ENCODE results near the gene POLN.
"Not testable (repeated sequence)": the region's sequence is repeated elsewhere in the genome, so short reads cannot be mapped to it uniquely, and the experiment has no call there.

POLN gene

GRCh38 chr4:2276581-2277325 is 34.8 kb upstream of the POLN start:
- no peak for TF ChIP-seq EZH2 (IDR thresholded peaks at IDR 0.05; ENCODE audit: borderline replicate concordance, low read length)
- no peak for TF ChIP-seq CTCF (IDR thresholded peaks at IDR 0.05; ENCODE audit: low read length)
- H3F3A ChIP-seq (ENCODE audit: insufficient read depth, low read length) = no peaks in the 10 kb centered on the region
- no peak overlapping the region for H3K4me2 ChIP-seq (ENCODE audit: low read length)
- H2AFZ ChIP-seq (ENCODE audit: low read length) = no peak overlapping the region
- no peaks in the 10 kb centered on the region for H3K36me3 ChIP-seq (ENCODE audit: insufficient read depth, low read length)
- peaks cover 5% of the 10 kb centered on the region for H3K4me1 ChIP-seq (ENCODE audit: insufficient read depth, low read length, severe bottlenecking)
- no peak overlapping the region for H3K9ac ChIP-seq (ENCODE audit: low read length)
- H3K79me2 ChIP-seq (ENCODE audit: insufficient read depth, low read length) = no peaks in the 10 kb centered on the region
- no peaks in the 10 kb centered on the region for H4K20me1 ChIP-seq (ENCODE audit: insufficient read depth, low read length)
- no peaks in the 10 kb centered on the region for H3K9me3 ChIP-seq (ENCODE audit: low read length)
- no peak overlapping the region for H3K4me3 ChIP-seq (ENCODE audit: low read depth, low read length, poor library complexity, severe bottlenecking)
- no peaks in the 10 kb centered on the region for H3K27me3 ChIP-seq (ENCODE audit: insufficient read depth, low read length)
- H3K9me2 ChIP-seq (ENCODE audit: low read depth, low read length) = no peaks in the 10 kb centered on the region
- H3K27ac ChIP-seq (ENCODE audit: low read depth, low read length, poor library complexity, severe bottlenecking) = no peak overlapping the region

- no peak overlapping the region for H3K4me2 ChIP-seq (ENCODE audit: low read length)
- H2AFZ ChIP-seq (ENCODE audit: low read length) = no peak overlapping the region
- no peaks in the 10 kb centered on the region for H3K36me3 ChIP-seq (ENCODE audit: insufficient read depth, low read length)
- no peaks in the 10 kb centered on the region for H3K9me2 ChIP-seq (ENCODE audit: low read depth, low read length)
- H3K27me3 ChIP-seq (ENCODE audit: insufficient read depth, low read length) = no peaks in the 10 kb centered on the region
- H3K4me3 ChIP-seq (ENCODE audit: low read depth, low read length, poor library complexity, severe bottlenecking) = no peak overlapping the region
- no peak overlapping the region for H3K27ac ChIP-seq (ENCODE audit: low read depth, low read length, poor library complexity, severe bottlenecking)
- H3K4me1 ChIP-seq (ENCODE audit: insufficient read depth, low read length, severe bottlenecking) = no peaks in the 10 kb centered on the region
- H3K9me3 ChIP-seq (ENCODE audit: low read length) = no peaks in the 10 kb centered on the region
- TF ChIP-seq CTCF (IDR thresholded peaks at IDR 0.05; ENCODE audit: low read length) = no peak
- no peak for TF ChIP-seq EZH2 (IDR thresholded peaks at IDR 0.05; ENCODE audit: borderline replicate concordance, low read length)
- H3K9ac ChIP-seq (ENCODE audit: low read length) = no peak overlapping the region
- H4K20me1 ChIP-seq (ENCODE audit: insufficient read depth, low read length) = no peaks in the 10 kb centered on the region
- no peaks in the 10 kb centered on the region for H3F3A ChIP-seq (ENCODE audit: insufficient read depth, low read length)
- no peaks in the 10 kb centered on the region for H3K79me2 ChIP-seq (ENCODE audit: insufficient read depth, low read length)
These were observed 33.8 kb upstream of the POLN start for GRCh38 chr4:2275546-2276251.

GRCh38 chr4:2275044-2275397 is 33.1 kb upstream of the POLN start:
- H3K27me3 ChIP-seq (ENCODE audit: insufficient read depth, low read length); H4K20me1 ChIP-seq (ENCODE audit: insufficient read depth, low read length); H3K36me3 ChIP-seq (ENCODE audit: insufficient read depth, low read length); H3F3A ChIP-seq (ENCODE audit: insufficient read depth, low read length); H3K79me2 ChIP-seq (ENCODE audit: insufficient read depth, low read length); H2AFZ ChIP-seq (ENCODE audit: low read length); H3K4me2 ChIP-seq (ENCODE audit: low read length); H3K27ac ChIP-seq (ENCODE audit: low read depth, low read length, poor library complexity, severe bottlenecking); H3K9me3 ChIP-seq (ENCODE audit: low read length); H3K4me1 ChIP-seq (ENCODE audit: insufficient read depth, low read length, severe bottlenecking); H3K9ac ChIP-seq (ENCODE audit: low read length); H3K9me2 ChIP-seq (ENCODE audit: low read depth, low read length); H3K4me3 ChIP-seq (ENCODE audit: low read depth, low read length, poor library complexity, severe bottlenecking): not testable (repeated sequence)
